GM23248 (cell line): ENCODE results near the gene PEX16.

Experiments
- EZH2 ChIP-seq: fragments of 200-600 bp; sonication (generic); IDR thresholded peaks from 2 replicates; pipeline ENCODE4 v1.6.1; 2018; ENCODE audit warnings: antibody characterized with exemption, mild to moderate bottlenecking; ENCODE audit not compliant: insufficient read depth, poor library complexity, severe bottlenecking
- EZH2phosphoT487 ChIP-seq: fragments of 200-600 bp; sonication (generic); IDR thresholded peaks from 2 replicates; pipeline ENCODE4 v1.6.1; 2018; ENCODE audit warnings: antibody characterized with exemption, moderate library complexity, mild to moderate bottlenecking, low read depth; ENCODE audit not compliant: insufficient read depth

GRCh38 chr11:45915446-45915845 is 2.2 kb downstream of the PEX16 start:
- no peak for TF ChIP-seq EZH2
- no peak for TF ChIP-seq EZH2phosphoT487
